ENCODE data around the gene UBE3C.

Gene UBE3C

DNA sequence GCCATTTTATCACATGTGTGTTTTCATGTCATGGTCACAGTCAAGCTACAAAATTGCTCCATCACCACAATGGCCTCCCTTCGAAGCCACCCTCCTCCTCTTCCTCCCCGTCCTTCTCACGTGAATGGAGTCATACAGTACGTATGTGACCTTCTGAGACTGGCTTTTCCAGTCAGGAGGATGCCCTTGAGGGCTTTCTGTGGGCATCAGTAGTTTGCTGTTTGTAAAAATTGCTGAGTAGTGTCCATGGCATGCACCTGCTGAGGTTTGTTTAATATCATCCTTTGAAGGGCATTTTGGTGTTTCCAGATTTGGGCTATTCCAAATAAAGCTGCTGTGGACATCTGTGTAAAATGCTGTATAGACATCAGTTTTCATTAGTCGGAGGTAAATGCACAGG is 5.9 kb upstream of the UBE3C start:
- DNase-seq (ENCODE audit: low read depth in 2 of 2) = no peak
- no peak overlapping the region for H3K4me3 ChIP-seq (replicated peaks in 1 of 2; ENCODE audit: low read depth in 2 of 2, low read length in 2 of 2)
- TF ChIP-seq, protein P1, sequence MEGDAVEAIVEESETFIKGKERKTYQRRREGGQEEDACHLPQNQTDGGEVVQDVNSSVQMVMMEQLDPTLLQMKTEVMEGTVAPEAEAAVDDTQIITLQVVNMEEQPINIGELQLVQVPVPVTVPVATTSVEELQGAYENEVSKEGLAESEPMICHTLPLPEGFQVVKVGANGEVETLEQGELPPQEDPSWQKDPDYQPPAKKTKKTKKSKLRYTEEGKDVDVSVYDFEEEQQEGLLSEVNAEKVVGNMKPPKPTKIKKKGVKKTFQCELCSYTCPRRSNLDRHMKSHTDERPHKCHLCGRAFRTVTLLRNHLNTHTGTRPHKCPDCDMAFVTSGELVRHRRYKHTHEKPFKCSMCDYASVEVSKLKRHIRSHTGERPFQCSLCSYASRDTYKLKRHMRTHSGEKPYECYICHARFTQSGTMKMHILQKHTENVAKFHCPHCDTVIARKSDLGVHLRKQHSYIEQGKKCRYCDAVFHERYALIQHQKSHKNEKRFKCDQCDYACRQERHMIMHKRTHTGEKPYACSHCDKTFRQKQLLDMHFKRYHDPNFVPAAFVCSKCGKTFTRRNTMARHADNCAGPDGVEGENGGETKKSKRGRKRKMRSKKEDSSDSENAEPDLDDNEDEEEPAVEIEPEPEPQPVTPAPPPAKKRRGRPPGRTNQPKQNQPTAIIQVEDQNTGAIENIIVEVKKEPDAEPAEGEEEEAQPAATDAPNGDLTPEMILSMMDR (IDR thresholded peaks at IDR 0.05; ENCODE audit: low read depth, low read length) = no peak

DNA sequence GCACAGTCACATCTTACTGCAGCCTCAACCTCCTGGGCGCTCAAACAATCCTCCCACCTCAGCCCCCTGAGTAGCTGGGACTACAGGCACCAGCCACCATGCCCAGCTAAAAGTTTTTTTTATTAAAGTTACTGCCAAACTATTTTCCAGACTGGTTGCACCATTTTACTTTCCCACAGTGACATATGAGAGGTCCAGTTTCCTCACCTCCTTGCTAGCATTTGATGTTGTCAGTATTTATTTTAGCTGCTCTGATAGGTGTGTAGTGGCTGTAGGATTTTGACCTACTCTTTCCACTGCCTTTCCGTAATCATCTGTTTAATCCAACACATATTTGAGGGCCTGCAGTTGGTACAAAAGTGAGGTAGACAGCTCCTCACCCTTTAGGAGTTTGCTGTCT is 5.4 kb upstream of the UBE3C start:
- TF ChIP-seq, protein P1 (IDR thresholded peaks at IDR 0.05; ENCODE audit: low read depth, low read length) = no peak
- DNase-seq (ENCODE audit: low read depth in 2 of 2) = no peak
- no peak overlapping the region for H3K4me3 ChIP-seq (replicated peaks in 1 of 2; ENCODE audit: low read depth in 2 of 2, low read length in 2 of 2)

DNA sequence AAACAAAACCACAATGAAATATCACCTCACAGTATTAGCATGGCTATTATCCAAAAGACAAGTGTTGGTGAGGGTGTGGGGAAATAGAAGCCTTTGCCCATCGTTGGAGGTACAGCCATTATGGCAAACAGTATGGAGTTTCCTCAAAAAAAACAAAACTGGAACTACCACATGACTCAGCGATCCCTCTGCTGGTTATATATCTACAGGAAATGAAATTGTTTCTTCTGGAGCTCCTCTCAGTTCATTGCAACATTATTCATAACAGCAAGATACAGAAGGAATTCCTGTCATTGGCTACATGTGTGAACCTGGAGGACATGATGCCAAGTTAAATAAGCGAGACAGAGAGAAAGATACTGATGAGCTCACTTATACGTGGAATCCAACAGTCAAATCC is 2.4 kb upstream of the UBE3C start:
- H3K4me3 ChIP-seq (replicated peaks in 1 of 2; ENCODE audit: low read depth in 2 of 2, low read length in 2 of 2) = no peak overlapping the region
- TF ChIP-seq, protein P1 (IDR thresholded peaks at IDR 0.05; ENCODE audit: low read depth, low read length) = peak; percentile 24
- DNase-seq (ENCODE audit: low read depth in 2 of 2) = peak; percentile 91 to 96

DNA sequence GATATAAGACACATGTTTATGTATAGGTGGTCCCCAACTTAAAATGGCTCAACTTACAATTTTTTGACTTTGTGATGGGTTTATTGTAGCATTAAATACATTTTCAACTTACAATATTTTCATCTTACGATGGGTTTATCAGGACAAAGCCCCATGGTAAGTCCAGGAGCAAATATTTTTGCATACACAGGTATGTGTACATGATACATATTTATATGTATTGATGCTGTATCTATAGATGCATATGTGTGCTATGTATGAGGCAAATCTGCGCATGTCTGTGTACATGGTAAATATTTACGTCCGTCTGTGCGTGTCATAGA is 664 bp upstream of the UBE3C start:
- peak overlapping the region; percentile 45 to 55 for H3K4me3 ChIP-seq (replicated peaks in 1 of 2; ENCODE audit: low read depth in 2 of 2, low read length in 2 of 2)
- DNase-seq (ENCODE audit: low read depth in 2 of 2) = no peak
- TF ChIP-seq, protein P1 (IDR thresholded peaks at IDR 0.05; ENCODE audit: low read depth, low read length) = no peak

DNA sequence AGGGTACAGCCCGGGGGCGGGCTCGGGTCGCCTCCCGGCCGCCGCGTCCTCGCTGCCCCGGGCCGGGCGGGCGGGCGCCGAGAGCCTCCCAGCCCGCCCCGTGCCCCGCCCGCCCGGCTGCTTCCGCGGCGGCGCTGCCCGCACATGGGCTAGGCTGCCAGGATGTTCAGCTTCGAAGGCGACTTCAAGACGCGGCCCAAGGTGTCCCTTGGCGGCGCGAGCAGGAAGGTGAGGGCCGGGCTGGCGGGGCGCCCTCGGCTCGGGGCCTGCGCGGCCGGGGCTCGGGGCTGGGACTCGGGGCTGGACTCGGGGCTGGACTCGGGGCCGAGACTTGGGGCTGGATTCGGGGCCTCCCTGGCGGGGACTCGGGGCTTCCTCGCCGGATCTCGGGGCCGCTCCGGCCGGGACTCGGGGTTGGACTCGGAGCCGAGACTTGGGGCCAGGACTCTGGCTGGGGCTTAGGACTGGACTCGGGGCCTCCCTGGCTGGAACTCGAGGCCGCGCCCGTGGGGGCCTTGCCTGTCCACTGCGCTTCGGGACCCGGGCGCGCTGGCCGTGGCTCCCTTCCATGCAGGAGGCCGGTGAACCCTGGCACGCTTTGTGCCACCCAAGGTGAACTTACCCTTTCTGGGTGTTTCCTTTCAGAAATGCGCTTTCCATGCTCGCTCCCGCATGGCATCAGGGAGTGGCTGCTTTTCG is 534 bp downstream of the UBE3C start:
- TF ChIP-seq, protein P1 (IDR thresholded peaks at IDR 0.05; ENCODE audit: low read depth, low read length) = no peak
- H3K4me3 ChIP-seq (replicated peaks in 1 of 2; ENCODE audit: low read depth in 2 of 2, low read length in 2 of 2) = peak overlapping the region; percentile 71 to 75
- DNase-seq (ENCODE audit: low read depth in 2 of 2) = peak; percentile 18 to 52

DNA sequence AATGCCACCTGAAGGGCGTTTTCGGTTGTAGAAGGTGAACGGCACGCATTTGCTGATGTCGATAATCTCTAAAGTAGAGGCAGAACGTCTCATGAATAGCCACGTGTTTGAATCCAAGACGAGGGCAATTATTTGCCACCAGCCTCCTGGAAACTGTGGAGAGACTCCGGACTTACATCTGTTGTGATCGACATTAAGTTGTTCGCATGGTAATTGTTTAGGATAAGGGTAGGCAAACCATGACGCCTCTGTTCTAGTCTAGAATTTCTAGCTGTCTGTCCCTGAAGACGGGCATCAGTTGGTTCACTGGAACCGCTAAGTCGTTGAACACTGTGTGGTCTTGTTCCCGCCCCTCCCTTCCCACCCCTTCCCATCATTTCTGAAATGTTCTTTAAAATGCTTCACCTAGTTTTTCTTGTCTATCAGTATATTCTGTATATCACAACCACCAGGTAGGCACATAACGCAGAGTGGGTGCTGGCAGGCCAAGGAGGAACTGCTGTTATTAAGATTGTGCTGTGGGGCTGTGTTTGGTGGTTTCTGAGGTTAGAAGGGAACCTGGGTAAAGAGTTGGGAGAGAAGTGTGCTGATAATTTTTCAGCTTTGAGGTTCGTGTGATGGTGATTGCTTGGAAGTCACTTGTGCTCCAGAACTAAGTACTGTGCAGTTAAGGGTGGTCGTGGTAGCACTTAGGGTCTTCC is 1.2 kb downstream of the UBE3C start:
- H3K4me3 ChIP-seq (replicated peaks in 1 of 2; ENCODE audit: low read depth in 2 of 2, low read length in 2 of 2) = peak overlapping the region; percentile 71 to 75
- TF ChIP-seq, protein P1 (IDR thresholded peaks at IDR 0.05; ENCODE audit: low read depth, low read length) = no peak
- no peak for DNase-seq (ENCODE audit: low read depth in 2 of 2)

All from cardiac fibroblast (primary cell).